GM21447 (cell line): ENCODE data around the gene EIF4B.

ENCODE experiments used
- ATAC-seq: cut with Tn5 transposase; IDR thresholded peaks from one replicate; pipeline ENCODE4 v1.9.1; 2021; ENCODE audit not compliant: unreplicated experiment

The EIF4B gene

DNA sequence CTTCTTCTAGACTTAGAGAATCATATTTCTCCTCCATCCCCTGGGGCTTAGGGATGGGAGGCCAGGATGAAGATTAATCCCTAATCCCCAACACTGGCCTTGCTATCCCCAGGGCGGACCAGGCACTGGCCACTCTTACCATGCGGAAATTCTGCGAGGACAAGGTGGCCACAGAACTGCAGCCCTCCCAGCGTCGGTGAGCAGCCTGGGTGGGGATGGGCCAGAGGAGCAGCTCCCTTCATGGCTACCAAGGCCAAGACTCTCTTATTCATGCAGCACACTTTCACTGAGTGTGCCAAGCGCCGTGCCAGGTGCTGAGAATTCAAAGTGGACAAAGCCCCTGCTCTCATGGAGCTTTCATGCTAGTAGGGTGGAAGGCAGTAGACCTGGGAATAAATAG is 50.6 kb downstream of the EIF4B start:
- ATAC-seq, result no peak

DNA sequence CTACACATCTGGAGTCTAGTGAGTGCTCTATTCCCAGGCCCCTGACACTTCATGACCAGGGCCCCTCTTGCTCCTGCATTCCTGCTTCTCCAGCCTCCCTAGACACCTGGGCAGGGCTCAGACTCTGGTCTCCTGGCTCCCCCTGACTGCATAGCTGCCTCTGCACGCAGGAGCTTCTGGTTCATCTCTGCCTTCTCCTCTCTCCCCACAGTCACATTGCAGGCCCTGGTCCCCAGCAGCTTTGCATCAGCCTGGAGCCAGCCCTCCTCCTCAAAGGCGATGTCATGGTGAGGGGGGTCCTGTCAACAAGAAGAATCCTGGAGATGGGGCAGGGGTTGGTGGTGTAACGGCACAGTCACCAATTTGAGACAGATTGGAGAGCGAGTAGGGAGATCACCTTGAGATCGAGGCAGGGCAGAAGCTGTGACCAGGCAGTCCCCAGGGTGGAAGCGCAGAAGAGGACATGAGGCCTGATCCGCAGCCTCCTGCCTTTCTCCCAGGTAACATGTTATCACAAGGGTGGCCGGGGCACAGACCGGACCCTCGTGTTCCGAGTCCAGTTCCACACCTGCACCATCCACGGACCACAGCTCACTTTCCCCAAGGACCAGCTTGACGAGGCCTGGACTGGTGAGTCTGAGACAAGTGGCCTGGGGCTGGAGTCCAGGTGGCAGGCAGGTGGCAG is 51.7 kb downstream of the EIF4B start:
- no peak for ATAC-seq

DNA sequence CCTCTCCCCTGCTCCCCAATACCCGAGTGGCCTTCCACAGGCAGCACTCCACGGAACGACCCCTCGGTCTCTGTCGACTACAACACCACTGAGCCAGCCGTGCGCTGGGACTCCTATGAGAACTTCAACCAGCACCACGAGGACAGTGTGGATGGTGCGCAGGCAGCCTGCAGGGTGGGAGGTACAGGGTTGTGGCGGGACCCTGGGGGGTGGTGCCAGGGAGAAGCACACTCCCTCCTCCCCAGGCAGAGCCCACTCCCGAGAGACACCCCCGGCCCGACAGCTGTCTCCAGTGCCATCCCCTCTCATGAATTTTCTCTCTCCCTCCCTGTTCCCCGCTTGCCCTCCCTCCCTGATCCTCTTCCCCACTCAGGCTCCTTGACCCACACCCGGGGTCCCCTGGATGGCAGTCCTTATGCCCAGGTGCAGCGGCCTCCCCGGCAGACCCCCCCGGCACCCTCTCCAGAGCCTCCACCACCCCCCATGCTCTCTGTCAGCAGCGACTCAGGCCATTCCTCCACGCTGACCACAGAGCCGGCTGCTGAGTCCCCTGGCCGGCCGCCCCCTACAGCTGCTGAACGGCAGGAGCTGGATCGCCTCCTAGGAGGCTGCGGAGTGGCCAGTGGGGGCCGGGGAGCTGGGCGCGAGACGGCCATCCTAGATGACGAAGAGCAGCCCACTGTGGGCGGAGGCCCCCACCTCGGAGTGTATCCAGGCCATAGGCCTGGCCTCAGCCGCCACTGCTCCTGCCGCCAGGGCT is 52.6 kb downstream of the EIF4B start:
- ATAC-seq, result no peak

DNA sequence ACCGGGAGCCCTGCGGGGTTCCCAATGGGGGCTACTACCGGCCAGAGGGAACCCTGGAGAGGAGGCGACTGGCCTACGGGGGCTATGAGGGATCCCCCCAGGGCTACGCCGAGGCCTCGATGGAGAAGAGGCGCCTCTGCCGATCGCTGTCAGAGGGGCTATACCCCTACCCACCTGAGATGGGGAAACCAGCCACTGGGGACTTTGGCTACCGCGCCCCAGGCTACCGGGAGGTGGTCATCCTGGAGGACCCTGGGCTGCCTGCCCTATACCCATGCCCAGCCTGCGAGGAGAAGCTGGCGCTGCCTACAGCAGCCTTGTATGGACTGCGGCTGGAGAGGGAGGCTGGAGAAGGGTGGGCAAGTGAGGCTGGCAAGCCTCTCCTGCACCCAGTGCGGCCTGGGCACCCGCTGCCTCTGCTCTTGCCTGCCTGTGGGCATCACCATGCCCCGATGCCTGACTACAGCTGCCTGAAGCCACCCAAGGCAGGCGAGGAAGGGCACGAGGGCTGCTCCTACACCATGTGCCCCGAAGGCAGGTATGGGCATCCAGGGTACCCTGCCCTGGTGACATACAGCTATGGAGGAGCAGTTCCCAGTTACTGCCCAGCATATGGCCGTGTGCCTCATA is 53.3 kb downstream of the EIF4B start:
- ATAC-seq, result no peak

DNA sequence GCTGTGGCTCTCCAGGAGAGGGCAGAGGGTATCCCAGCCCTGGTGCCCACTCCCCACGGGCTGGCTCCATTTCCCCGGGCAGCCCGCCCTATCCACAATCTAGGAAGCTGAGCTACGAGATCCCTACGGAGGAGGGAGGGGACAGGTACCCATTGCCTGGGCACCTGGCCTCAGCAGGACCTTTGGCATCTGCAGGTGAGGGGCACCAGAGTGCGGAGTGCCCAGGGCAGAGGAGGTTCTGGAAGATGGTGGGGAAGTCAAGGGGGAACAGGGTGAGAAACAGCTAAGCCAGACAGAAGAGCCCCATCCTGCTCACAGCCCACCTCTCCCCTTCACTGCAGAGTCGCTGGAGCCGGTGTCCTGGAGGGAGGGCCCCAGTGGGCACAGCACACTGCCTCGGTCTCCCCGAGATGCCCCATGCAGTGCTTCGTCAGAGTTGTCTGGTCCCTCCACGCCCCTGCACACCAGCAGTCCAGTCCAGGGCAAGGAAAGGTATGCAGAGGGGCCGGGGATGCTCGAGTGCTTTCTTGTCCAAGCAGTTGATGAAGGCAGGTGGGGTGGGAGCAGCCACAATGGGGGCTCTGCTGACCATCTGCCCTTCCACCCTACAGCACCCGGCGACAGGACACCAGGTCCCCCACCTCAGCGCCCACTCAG is 53.9 kb downstream of the EIF4B start:
- no peak for ATAC-seq

DNA sequence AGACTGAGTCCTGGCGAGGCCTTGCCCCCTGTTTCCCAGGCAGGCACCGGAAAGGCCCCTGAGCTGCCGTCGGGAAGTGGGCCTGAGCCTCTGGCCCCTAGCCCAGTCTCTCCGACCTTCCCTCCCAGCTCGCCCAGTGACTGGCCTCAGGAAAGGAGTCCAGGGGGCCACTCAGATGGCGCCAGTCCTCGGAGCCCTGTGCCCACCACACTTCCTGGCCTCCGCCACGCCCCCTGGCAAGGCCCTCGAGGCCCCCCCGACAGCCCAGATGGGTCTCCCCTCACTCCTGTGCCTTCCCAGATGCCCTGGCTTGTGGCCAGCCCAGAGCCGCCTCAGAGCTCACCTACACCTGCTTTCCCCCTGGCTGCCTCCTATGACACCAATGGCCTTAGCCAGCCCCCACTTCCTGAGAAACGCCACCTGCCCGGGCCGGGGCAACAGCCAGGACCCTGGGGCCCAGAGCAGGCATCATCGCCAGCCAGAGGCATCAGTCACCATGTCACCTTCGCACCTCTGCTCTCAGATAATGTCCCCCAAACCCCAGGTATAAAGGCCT is 54.5 kb downstream of the EIF4B start:
- no peak for ATAC-seq

DNA sequence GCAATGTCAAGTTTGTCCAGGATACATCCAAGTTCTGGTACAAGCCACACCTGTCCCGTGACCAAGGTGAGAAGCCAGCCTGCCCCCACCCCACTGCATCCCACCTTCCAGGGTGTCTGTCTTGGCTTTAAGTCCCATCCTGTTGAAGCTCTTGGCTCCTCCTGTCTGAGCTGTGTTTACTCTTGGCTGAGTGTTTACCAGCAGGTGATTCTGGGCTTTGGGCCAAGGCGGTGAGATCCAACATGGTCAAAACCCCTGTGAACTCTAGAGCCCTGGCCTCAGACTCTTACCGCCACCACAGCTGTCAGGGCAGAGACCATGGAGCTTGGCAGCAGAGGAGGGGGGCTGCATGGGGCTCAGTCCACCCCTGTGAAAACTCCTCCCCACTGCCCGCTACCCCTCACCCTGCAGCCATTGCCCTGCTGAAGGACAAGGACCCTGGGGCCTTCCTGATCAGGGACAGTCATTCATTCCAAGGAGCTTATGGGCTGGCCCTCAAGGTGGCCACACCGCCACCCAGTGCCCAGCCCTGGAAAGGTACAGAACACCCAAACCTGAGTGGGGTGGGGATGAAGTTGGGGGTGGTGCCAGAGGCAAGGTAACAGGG is 55.3 kb downstream of the EIF4B start:
- ATAC-seq, result no peak

DNA sequence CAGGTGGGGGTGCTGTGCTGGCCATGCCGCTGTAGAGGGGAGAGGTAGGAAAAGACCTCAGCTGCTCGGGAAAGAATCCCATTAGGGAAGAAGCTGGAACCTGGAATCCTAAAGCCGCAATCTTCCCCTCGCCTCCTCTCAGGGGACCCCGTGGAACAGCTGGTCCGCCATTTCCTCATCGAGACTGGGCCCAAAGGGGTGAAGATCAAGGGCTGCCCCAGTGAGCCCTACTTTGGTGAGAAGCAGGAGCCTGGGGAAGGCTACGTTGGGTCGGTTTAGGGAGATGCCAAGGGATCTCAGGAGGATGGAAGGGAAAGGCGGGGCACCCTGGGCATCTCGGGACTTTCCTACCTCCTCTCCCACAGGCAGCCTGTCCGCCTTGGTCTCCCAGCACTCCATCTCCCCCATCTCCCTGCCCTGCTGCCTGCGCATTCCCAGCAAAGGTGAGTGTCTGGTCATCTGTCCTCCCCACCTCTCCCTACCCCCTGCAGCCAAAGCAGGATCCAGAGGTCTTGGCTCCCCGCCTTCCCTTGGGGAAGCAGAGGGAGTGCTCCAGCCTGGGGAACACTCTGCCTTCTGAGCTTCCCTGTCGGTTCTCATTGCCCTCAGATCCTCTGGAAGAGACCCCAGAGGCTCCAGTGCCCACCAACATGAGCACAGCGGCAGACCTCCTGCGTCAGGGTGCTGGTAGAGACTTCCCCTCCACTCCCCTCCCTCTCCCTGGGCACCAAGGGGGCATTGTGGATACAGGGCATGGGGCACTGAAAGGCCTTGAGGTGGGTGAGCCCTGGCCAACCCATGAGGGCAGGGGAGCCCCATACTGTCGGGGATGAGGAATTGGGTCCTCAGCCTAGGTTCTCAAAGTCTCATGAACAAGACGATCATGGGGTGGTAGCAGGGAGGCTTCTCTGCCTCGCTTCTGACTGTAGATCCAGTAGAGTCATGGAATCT is 56.0 kb downstream of the EIF4B start:
- ATAC-seq, result no peak

DNA sequence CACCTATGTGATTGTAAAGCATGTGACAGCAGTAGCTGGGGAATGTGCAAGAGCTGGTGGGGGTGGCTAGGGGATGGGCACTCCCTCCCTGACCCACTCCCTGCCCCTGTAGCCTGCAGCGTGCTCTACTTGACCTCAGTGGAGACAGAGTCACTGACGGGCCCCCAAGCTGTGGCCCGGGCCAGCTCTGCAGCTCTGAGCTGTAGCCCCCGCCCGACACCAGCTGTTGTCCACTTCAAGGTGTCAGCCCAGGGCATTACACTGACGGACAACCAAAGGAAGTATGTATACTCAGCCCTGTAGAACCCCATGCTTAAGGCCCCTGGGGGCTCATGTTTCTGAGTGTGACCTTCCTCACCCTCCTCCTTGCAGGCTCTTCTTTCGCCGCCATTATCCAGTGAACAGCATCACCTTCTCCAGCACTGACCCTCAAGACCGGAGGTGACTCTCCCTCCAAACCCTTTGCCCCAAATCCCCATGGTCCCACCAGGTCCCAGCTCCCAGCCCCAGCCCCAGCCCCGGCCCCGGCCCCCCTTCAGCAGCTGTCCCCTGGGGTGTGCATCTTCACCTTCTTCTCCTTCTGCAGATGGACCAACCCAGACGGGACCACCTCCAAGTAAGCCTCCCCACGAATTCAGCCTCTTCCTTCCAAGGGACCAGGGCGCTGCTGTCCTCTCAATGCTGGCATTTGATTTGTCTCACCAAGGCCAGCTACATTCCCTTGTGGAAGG is 56.9 kb downstream of the EIF4B start:
- no peak for ATAC-seq

DNA sequence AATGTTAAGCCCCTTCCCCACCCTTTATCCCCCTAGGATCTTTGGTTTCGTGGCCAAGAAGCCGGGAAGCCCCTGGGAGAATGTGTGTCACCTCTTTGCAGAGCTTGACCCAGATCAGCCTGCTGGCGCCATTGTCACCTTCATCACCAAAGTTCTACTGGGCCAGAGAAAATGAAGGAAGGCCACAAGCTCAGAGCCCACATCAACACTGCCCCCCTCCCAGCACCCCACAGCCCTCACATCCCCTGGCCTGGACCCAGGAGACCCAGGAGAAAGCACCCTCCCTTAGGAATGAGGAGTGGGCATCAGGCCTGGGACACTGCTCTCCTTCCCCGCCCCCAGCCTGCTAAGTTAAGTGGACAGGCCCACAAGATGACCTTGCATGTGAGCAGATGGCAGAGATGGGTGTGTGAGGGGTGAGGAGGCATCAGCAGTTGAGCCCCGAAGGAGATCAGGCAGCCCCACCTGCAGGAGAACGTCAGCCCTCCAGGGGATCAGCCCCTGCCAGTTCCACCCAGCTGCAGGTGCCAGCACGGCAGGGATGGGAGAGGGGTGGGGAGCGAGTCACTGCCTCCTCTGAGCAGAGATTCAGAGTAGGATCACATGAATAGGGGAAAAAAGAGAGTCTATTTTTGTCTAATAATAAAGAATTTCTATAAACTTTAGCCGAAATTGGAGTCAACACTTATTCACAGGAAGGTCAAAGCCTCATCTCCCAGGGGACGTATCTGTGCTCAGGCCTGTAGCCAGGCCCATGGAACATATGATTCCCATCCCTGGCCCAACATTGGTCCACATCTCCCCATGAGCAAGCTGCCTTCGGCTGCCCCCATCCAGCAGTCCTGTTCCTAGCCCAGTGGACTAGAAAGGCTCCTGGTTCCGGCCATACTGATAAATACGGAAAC is 57.7 kb downstream of the EIF4B start:
- ATAC-seq, result no peak

DNA sequence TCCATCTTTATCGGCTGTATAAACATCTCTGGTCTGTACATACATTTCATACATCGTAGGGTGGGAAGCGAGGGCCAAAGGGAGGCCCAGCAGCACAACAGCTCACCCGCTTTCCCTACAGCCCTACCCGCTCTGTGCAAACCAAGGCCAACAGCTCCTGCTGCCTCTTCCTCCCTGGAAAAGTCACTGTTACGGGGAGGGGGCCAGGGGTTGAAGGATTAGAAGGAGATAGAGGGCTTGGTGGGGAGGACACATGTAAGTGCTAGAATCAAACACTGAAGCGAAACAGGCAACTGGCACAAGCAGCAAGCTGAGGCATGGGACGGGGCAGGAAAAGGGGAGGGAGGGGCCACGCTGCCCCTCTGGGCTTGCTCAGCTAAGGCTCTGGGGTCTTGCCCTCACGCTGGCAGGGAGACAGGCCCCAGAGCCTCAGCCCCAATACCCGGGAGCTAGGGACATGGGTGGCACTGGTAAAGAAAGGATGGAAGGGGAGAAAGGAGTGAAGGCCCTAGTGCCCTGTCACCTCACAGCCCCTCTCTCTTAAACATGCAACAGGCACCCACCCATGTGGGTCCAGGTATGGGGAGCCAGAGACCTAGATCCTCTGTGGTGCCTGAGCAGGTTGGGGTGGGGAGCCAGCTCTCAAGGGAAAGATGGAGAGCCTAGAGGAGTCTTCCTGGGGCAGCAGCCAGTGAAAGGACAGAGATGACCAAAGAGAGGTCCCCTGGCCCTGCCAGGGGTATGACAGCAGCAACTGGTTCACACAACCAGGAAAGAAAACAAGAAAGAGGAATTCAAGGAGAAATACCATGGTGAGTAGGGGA is 58.6 kb downstream of the EIF4B start:
- ATAC-seq, result no peak

DNA sequence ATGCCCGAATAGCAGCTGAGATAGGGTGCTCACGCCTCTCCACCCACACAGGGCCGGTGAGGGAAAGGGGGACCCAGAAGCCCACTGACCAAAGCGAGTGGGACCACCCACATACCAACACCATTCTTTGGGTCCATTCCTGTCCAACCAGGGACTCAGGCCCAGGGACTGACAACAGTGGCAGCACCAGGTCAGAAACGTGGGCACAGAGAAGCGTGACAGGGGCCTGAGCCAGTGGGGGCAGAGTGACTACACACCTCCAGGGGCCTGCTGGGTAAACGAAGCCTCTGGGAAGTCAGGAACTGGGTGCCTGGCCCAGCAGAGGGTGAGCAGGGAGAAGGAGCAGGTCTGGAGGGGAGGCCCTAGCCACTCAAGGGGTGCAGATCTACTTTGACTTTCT is 59.2 kb downstream of the EIF4B start:
- ATAC-seq, result no peak

DNA sequence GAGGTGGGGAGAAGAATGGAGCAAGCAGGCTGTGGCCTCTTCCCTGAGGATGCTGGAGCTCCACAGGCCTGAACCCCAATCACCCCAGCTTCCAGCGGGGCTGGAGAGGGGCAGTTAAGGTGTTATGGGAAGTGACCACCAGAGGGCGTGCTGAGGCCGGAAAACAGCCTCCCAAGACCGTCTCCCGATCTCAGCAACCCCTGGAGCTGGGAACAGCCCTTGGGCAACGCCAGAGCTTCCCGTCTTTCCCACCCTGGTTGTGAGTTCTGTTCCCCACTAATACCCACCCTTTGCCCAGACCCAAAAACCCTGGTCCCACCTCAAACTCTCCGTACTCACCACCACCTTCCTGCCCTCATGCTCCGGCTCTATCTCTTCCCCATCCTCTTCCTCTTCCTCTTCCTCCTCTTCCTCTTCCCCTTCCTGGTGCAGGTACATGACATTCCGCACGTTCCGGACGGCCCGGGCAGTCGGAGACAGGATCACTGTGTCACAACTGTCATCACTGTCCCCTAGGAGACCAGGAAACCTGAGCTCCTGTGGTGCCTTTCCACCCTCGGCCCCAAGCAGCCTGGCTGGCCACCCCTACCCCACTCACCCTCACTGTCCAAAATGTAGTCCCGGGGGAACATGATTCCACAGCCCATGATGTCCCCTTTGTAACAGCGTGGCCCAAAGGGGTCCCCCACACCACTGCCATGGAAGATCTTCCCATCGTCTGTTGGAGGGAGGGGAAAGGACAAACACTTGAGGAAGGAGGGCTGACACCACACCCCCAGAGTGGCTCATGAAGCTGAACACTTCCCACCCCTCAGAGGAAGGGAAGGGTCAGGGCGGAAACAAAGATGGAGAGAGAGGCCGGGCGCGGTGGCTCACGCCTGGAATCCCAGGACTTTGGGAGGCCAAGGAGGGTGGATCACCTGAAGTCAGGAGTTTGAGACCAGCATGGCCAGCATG is 60.0 kb downstream of the EIF4B start:
- no peak for ATAC-seq

DNA sequence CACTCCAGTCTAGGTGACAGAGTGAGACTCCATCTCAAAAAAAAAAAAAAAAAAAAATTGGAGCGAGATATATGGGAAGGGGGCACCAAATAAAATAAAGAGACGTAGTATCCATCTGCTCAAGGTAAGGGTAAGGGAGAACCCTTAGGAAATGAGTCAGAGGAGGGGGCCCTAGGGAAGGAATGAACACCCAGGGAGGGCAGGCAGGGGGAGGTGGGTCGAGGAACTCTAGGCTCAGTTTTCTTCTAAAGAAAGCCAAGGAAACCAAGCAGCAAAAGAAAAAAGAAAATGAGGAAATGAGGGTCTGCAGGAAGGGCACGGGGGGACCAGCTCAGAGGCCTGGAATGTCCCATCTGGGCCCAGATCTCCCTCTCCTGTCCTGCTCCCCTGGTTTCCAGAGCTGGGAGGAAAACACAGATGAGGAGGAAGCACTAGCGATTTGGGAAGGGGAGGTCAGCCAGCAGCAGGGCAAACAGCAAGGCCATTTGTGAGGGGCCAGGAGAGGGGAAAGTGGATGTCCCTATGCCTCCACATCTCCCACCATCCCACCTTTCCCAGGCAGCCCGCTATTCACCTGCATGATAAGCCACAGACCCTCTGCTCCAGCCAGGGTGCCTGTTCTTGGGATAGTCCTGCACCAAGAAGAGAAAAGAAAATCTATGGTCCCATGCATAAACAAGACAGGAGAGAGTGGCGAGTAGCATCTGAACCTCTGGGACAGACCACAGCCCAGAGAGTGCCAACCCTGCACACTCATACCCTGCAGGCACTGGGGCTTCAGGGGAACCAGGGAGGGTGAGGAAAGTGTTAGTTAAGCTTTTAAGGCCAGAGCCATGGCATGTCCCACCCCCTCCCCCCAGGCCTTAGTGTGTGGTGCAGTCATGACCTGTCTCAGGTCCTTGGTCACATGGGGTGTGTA is 61.1 kb downstream of the EIF4B start:
- ATAC-seq, result no peak
